Measurements from ENCODE around the gene LTA.

DNA sequence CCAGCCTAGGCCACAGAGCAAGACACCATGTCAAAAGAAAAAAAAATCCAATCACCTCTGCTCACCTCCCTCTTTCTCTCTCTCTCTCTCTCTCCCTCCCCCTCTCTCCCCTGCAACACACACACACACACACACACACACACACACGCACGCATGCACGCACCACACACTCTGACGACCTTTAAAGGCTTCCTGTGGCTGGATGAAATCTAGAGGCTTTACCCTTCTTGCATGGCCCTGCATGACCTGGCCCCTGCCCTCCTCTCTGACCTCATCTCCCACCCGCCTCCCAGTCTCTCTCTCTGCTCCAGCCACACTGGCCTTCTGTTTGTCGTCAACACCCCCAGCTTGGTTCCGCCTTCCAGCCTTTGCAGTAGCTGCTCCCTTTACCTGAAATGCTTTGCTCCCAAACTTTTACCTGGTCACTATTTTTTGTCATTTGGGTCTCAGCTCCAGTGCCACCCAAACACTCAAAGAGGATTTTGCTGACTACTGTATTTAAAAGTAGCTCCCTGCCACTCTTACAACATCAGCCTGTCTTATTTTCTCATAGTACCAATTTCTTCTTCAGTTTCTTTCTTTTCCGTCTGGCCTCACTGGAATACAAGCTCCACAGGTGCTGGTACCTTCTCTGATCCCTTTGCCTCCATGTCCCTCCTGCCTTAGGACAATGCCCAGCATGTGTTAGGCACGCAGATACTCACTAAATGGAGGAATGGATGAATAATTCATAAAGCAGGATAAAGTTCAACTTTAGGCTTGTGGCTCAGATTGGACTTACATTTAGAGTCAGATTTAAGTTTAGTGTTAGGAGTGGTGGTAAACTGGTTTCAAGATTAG is 4.3 kb upstream of the LTA start:
- TF ChIP-seq, protein P1, sequence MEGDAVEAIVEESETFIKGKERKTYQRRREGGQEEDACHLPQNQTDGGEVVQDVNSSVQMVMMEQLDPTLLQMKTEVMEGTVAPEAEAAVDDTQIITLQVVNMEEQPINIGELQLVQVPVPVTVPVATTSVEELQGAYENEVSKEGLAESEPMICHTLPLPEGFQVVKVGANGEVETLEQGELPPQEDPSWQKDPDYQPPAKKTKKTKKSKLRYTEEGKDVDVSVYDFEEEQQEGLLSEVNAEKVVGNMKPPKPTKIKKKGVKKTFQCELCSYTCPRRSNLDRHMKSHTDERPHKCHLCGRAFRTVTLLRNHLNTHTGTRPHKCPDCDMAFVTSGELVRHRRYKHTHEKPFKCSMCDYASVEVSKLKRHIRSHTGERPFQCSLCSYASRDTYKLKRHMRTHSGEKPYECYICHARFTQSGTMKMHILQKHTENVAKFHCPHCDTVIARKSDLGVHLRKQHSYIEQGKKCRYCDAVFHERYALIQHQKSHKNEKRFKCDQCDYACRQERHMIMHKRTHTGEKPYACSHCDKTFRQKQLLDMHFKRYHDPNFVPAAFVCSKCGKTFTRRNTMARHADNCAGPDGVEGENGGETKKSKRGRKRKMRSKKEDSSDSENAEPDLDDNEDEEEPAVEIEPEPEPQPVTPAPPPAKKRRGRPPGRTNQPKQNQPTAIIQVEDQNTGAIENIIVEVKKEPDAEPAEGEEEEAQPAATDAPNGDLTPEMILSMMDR (IDR thresholded peaks at IDR 0.05) = no peak
- no peak for TF ChIP-seq POLR2AphosphoS5 (IDR thresholded peaks at IDR 0.05)

Data from prostate gland (tissue), 2 donors.